Endothelial cell of umbilical vein (primary cell): ENCODE measurements around the gene SRGAP3. TPM values are rescaled to one million over a fixed set of nuclear protein-coding genes. Genes with fewer than 3 reads are reported as not detected.
A peak's percentile ranks its signal among the peaks of the same experiment; 100 is the strongest.

ENCODE experiments used
- BruUV-seq: library from RNA; stranded (reverse); fragments of 400-500 nt; replicated peaks from 2 replicates; lab custom pipeline; 2021; lab: Mats Ljungman, UMichigan
- CTCF ChIA-PET: fragments of 300-600, 350-600 bp; sonication (Branson Sonifier 250); formaldehyde crosslinking; loops from one replicate; lab custom pipeline; 2021; ENCODE audit warnings: antibody characterized with exemption, inconsistent platforms; lab: Charles Lee
- POLR2A ChIA-PET: fragments of 300-600, 350-600 bp; sonication (Branson Sonifier 250); formaldehyde crosslinking; loops from one replicate; lab custom pipeline; 2021; ENCODE audit warnings: antibody characterized with exemption, inconsistent platforms; lab: Charles Lee
- DNase-seq: peaks from one replicate; pipeline ENCODE4 v3.0.0-alpha.2; 2011; ENCODE audit warnings: low read depth, low spot score
- FAIRE-seq: peaks from 2 replicates; lab custom pipeline; 2011; peaks lifted over from hg19 to GRCh38; lab: Jason Lieb, UNC
- H2AFZ ChIP-seq: 2 replicates; pipeline ENCODE4 v1.6.0; 2012; ENCODE audit warnings: low read depth, low read length, control low read depth, inconsistent platforms
- H3K27ac ChIP-seq: 2 replicates; pipeline ENCODE4 v1.5.1; 2011; ENCODE audit warnings: low read depth, mild to moderate bottlenecking, control low read depth, low read length, moderate library complexity; ENCODE audit not compliant: insufficient read depth
- H3K27me3 ChIP-seq, 2 experiments: 2 replicates each; pipeline versions ENCODE4 v1.6.0 to v1.6.1; 2011; ENCODE audit warnings: low read length in 2 of 2, mixed read lengths in 1 of 2; ENCODE audit not compliant: control insufficient read depth in 2 of 2, insufficient read depth in 2 of 2
- H3K36me3 ChIP-seq, 2 experiments: 2 replicates in 1 of 2; 3 replicates in 1 of 2; pipeline ENCODE4 v1.5.1; 2011; ENCODE audit warnings: low read length in 2 of 2, mild to moderate bottlenecking in 1 of 2, moderate library complexity in 1 of 2; ENCODE audit not compliant: control insufficient read depth in 2 of 2, insufficient read depth in 2 of 2; ENCODE audit errors: extremely low read depth in 1 of 2
- H3K4me1 ChIP-seq: 3 replicates; pipeline ENCODE4 v1.5.1; 2011; ENCODE audit warnings: mild to moderate bottlenecking, low read length; ENCODE audit not compliant: control insufficient read depth, insufficient read depth; ENCODE audit errors: extremely low read depth
- H3K4me2 ChIP-seq: 2 replicates; pipeline ENCODE4 v1.6.1; 2011; ENCODE audit warnings: low read length, control low read depth, mixed read lengths; ENCODE audit not compliant: insufficient read depth
- H3K4me3 ChIP-seq, 3 experiments: fragments of 200-600 bp in 1 of 3; sonication (generic), shearing (Covaris generic) in 1 of 3; replicated peaks in 1 of 3; 2 replicates each; pipeline ENCODE4 v1.5.1; 2011 to 2016; ENCODE audit warnings: control low read depth in 3 of 3, low read length in 3 of 3, mild to moderate bottlenecking in 2 of 3, inconsistent platforms in 1 of 3, low read depth in 1 of 3, moderate library complexity in 1 of 3; ENCODE audit not compliant: insufficient read depth in 1 of 3
- H3K79me2 ChIP-seq: 2 replicates; pipeline ENCODE4 v1.6.0; 2012; ENCODE audit warnings: low read length, inconsistent platforms; ENCODE audit not compliant: control insufficient read depth, insufficient read depth
- H3K9ac ChIP-seq: replicated peaks from 2 replicates; pipeline ENCODE3; 2011; ENCODE audit warnings: low read length, control low read depth; ENCODE audit not compliant: insufficient read depth; ENCODE audit errors: extremely low read depth
- H3K9me1 ChIP-seq: replicated peaks from 3 replicates; pipeline ENCODE4 v1.6.0; 2011; ENCODE audit warnings: mild to moderate bottlenecking, low read length; ENCODE audit not compliant: control insufficient read depth, insufficient read depth; ENCODE audit errors: extremely low read depth
- H3K9me3 ChIP-seq: replicated peaks from 2 replicates; pipeline ENCODE4 v1.5.1; 2012; ENCODE audit warnings: low read length, inconsistent platforms; ENCODE audit not compliant: control insufficient read depth, insufficient read depth
- H4K20me1 ChIP-seq: replicated peaks from 2 replicates; pipeline ENCODE3; 2011; ENCODE audit warnings: mild to moderate bottlenecking, low read length; ENCODE audit not compliant: control insufficient read depth, insufficient read depth; ENCODE audit errors: extremely low read depth
- CTCF ChIP-seq, 2 donors: IDR thresholded peaks; 1 replicate in 1 of 2; 2 replicates in 1 of 2; pipeline ENCODE4 v1.5.1; 2011; ENCODE audit warnings: low read length in 2 of 2, mild to moderate bottlenecking in 2 of 2, moderate library complexity in 2 of 2, control low read depth in 1 of 2, inconsistent platforms in 1 of 2, low read depth in 1 of 2; ENCODE audit not compliant: insufficient read depth in 1 of 2; ENCODE audit errors: extremely low read depth in 1 of 2
- EZH2 ChIP-seq: IDR thresholded peaks from 2 replicates; pipeline ENCODE4 v1.6.1; 2012; ENCODE audit warnings: borderline replicate concordance, low read depth, mild to moderate bottlenecking, moderate library complexity, low read length, inconsistent platforms; ENCODE audit not compliant: severe bottlenecking
- FOS ChIP-seq: IDR thresholded peaks from 2 replicates; pipeline ENCODE4 v1.6.1; 2011; ENCODE audit warnings: mild to moderate bottlenecking, low read length, moderate library complexity, borderline replicate concordance; ENCODE audit not compliant: insufficient read depth
- GATA2 ChIP-seq: IDR thresholded peaks from 2 replicates; pipeline ENCODE4 v1.7.0; 2011; ENCODE audit warnings: low read depth, mild to moderate bottlenecking, moderate library complexity, mixed read lengths, low read length; ENCODE audit not compliant: insufficient read length, insufficient read depth
- JUN ChIP-seq: IDR thresholded peaks from 2 replicates; pipeline ENCODE4 v1.6.1; 2011; ENCODE audit warnings: borderline replicate concordance, low read depth; ENCODE audit not compliant: insufficient read length, insufficient read depth
- MYC ChIP-seq: IDR thresholded peaks from one replicate; pipeline ENCODE4 v1.6.1; 2011; ENCODE audit warnings: mild to moderate bottlenecking, low read depth, low read length
- POLR2A ChIP-seq: IDR thresholded peaks from 2 replicates; pipeline ENCODE4 v1.6.1; 2012; ENCODE audit warnings: low read depth, mild to moderate bottlenecking, control low read depth, low read length
- POLR2AphosphoS5 ChIP-seq: IDR thresholded peaks from 2 replicates; pipeline ENCODE4 v1.6.1; 2012; ENCODE audit warnings: low read depth, mild to moderate bottlenecking, control low read depth, low read length, moderate library complexity; ENCODE audit not compliant: insufficient read depth
- dilution Hi-C: fragments of 300-500 bp; cut with MboI; formaldehyde crosslinking; loops from one replicate; pipeline ENCODE4 v1.15.0; 2019; ENCODE audit warnings: low sequenced_read_pairs; ENCODE audit not compliant: extremely low pct_ligation_motif_present
- intact Hi-C: fragments of 100-400 bp; cut with micrococcal nuclease; formaldehyde crosslinking; loops from one replicate; pipeline ENCODE4 v1.10.0; 2022
- polyA plus RNA-seq, 4 experiments: library from polyadenylated mRNA; depleted of rRNA in 3 of 4; stranded (reverse) in 3 of 4; unstranded in 1 of 4; fragments of >200 nt; gene quantifications; 2 replicates each; pipeline versions ENCODE4 v1.2.1 to v1.2.3, GENCODE V29; 2011 to 2012; ENCODE audit warnings: missing spikeins in 1 of 4
- total RNA-seq: library from RNA; stranded (reverse); gene quantifications from 2 replicates; pipeline ENCODE4 v1.2.3, GENCODE V29; 2021
- TF ChIP-seq, protein P1 (sequence below): IDR thresholded peaks from 2 replicates; pipeline ENCODE4 v1.6.1; 2011; ENCODE audit not compliant: insufficient read depth, insufficient read length

The SRGAP3 gene
- total and polyA plus RNA-seq, 2 donors (not counting 3 experiments of a cell fraction or from before 2014, with no cell fraction given): 0.06 TPM; not detected in 1

GRCh38 chr3:8964436-8965370, 284.7 kb downstream of the SRGAP3 start:
- dilution Hi-C loops (no loop called here), intact Hi-C loops (loop anchor here (5.0 to 10.0 kb wide), 2 partner anchors 300 to 1998 kb away; no protein-coding TSS in a partner anchor)
- Histone ChIP-seq H3K4me3 (no peak overlapping the region), H3K4me2 (peak overlapping the region; percentile 13), H3K27me3 (peaks cover 2 to 6% of the 10 kb centered on the region in 2 experiments), H3K36me3 (no peaks in the 10 kb centered on the region), H4K20me1 (no peaks in the 10 kb centered on the region), H3K79me2 (peaks cover 32% of the 10 kb centered on the region), H3K9me3 (no peaks in the 10 kb centered on the region), H3K9me1 (no peaks in the 10 kb centered on the region), H3K9ac (no peak overlapping the region), H2AFZ (peak overlapping the region; percentile 82), H3K27ac (no peak overlapping the region), H3K4me1 (peaks cover 29% of the 10 kb centered on the region)
- peak; percentile 83 for FAIRE-seq
- ChIA-PET POLR2A (no interaction called here), CTCF (interaction anchor here (1.3 to 2.2 kb wide), 3 partner anchors 23 to 338 kb away, joined by 6 to 21 read pairs (median 10); partner anchors contain the start of gene OXTR)
- TF ChIP-seq POLR2A: no peak
- no peak for TF ChIP-seq EZH2
- TF ChIP-seq, protein P1, sequence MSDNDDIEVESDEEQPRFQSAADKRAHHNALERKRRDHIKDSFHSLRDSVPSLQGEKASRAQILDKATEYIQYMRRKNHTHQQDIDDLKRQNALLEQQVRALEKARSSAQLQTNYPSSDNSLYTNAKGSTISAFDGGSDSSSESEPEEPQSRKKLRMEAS: no peak
- TF ChIP-seq POLR2AphosphoS5: peak; percentile 43
- TF ChIP-seq GATA2: peak; percentile 42
- no peak for TF ChIP-seq JUN
- TF ChIP-seq CTCF (IDR thresholded peaks at IDR 0.05; ENCODE audit: extremely low read depth in 1 of 2, insufficient read depth in 1 of 2, low read depth in 1 of 2, low read length in 2 of 2): no peak
- TF ChIP-seq FOS: peak; percentile 77
- TF ChIP-seq MYC: no peak
- no TSS peak for BruUV-seq
- peak; percentile 51 for DNase-seq
